ENCODE measurements around the gene PAM.

The PAM gene

GRCh38 chr5:102799017-102799416 lies 43.9 kb downstream of the PAM start:
- Histone ChIP-seq H3K4me3 (replicated peaks; ENCODE audit: low read depth, low read length) (no peak overlapping the region), H3K36me3 (ENCODE audit: control insufficient read depth, insufficient read depth, low read length) (no peaks in the 10 kb centered on the region), H3K27me3 (replicated peaks; ENCODE audit: control insufficient read depth, insufficient read depth, low read length) (no peaks in the 10 kb centered on the region)
- TF ChIP-seq CTCF (IDR thresholded peaks at IDR 0.05; ENCODE audit: insufficient read depth, low read length, poor library complexity, severe bottlenecking), result no peak
- DNase-seq (ENCODE audit: extremely low read depth, insufficient read length), result no peak

- no peak for TF ChIP-seq CTCF (IDR thresholded peaks at IDR 0.05; ENCODE audit: insufficient read depth, low read length, poor library complexity, severe bottlenecking)
- no peak overlapping the region for H3K4me3 ChIP-seq (replicated peaks; ENCODE audit: low read depth, low read length)
- H3K36me3 ChIP-seq (ENCODE audit: control insufficient read depth, insufficient read depth, low read length), result no peaks in the 10 kb centered on the region
- DNase-seq (ENCODE audit: extremely low read depth, insufficient read length), result no peak
- H3K27me3 ChIP-seq (replicated peaks; ENCODE audit: control insufficient read depth, insufficient read depth, low read length), result no peaks in the 10 kb centered on the region
Observed at GRCh38 chr5:102800427-102800826, 45.3 kb downstream of the PAM start.

- Histone ChIP-seq H3K36me3 (ENCODE audit: control insufficient read depth, insufficient read depth, low read length) (no peaks in the 10 kb centered on the region), H3K4me3 (replicated peaks; ENCODE audit: low read depth, low read length) (no peak overlapping the region), H3K27me3 (replicated peaks; ENCODE audit: control insufficient read depth, insufficient read depth, low read length) (no peaks in the 10 kb centered on the region)
- DNase-seq (ENCODE audit: extremely low read depth, insufficient read length), result no peak
- TF ChIP-seq CTCF (IDR thresholded peaks at IDR 0.05; ENCODE audit: insufficient read depth, low read length, poor library complexity, severe bottlenecking), result no peak
Observed at GRCh38 chr5:102801371-102801770, 46.3 kb downstream of the PAM start.

- no peak for DNase-seq (ENCODE audit: extremely low read depth, insufficient read length)
- no peak overlapping the region for H3K4me3 ChIP-seq (replicated peaks; ENCODE audit: low read depth, low read length)
- no peaks in the 10 kb centered on the region for H3K27me3 ChIP-seq (replicated peaks; ENCODE audit: control insufficient read depth, insufficient read depth, low read length)
- TF ChIP-seq CTCF (IDR thresholded peaks at IDR 0.05; ENCODE audit: insufficient read depth, low read length, poor library complexity, severe bottlenecking), result no peak
- no peaks in the 10 kb centered on the region for H3K36me3 ChIP-seq (ENCODE audit: control insufficient read depth, insufficient read depth, low read length)
Observed at GRCh38 chr5:102802708-102803458, 47.8 kb downstream of the PAM start.

- Histone ChIP-seq H3K27me3 (replicated peaks; ENCODE audit: control insufficient read depth, insufficient read depth, low read length) (no peaks in the 10 kb centered on the region), H3K36me3 (ENCODE audit: control insufficient read depth, insufficient read depth, low read length) (no peaks in the 10 kb centered on the region), H3K4me3 (replicated peaks; ENCODE audit: low read depth, low read length) (no peak overlapping the region)
- DNase-seq (ENCODE audit: extremely low read depth, insufficient read length), result no peak
- TF ChIP-seq CTCF (IDR thresholded peaks at IDR 0.05; ENCODE audit: insufficient read depth, low read length, poor library complexity, severe bottlenecking), result no peak
Observed at GRCh38 chr5:102807878-102808502, 52.9 kb downstream of the PAM start.
